IMR-90 (cell line): ENCODE data around the gene PDE4B.

Experiments used
- BHLHE40 ChIP-seq: fragments of 150-350 bp; IDR thresholded peaks from 2 replicates; pipeline ENCODE4 v1.6.1; 2016; ENCODE audit warnings: mild to moderate bottlenecking, low read depth, low read length
- CTCF ChIP-seq: conservative IDR thresholded peaks from 2 replicates; pipeline ENCODE4 v1.5.1; 2012; ENCODE audit warnings: mild to moderate bottlenecking, low read depth, low read length, improper control_type of control experiment
- MAZ ChIP-seq: IDR thresholded peaks from 2 replicates; pipeline ENCODE4 v1.6.1; 2012; ENCODE audit warnings: low read depth, mild to moderate bottlenecking, low read length, improper control_type of control experiment, moderate library complexity, borderline replicate concordance
- MXI1 ChIP-seq: IDR thresholded peaks from 2 replicates; pipeline ENCODE4 v1.6.1; 2012; ENCODE audit warnings: low read depth, mild to moderate bottlenecking, low read length, moderate library complexity, borderline replicate concordance
- POLR2A ChIP-seq: IDR thresholded peaks from 2 replicates; pipeline ENCODE4 v1.6.1; 2012; ENCODE audit warnings: mild to moderate bottlenecking, low read depth, low read length
- RAD21 ChIP-seq: IDR thresholded peaks from 2 replicates; pipeline ENCODE4 v1.6.1; 2012; ENCODE audit warnings: low read length, improper control_type of control experiment
- RCOR1 ChIP-seq: IDR thresholded peaks from 2 replicates; pipeline ENCODE4 v1.6.1; 2012; ENCODE audit warnings: mild to moderate bottlenecking, low read length, improper control_type of control experiment; ENCODE audit not compliant: insufficient replicate concordance
- RFX5 ChIP-seq: IDR thresholded peaks from 2 replicates; pipeline ENCODE4 v1.8.0; 2012; ENCODE audit warnings: low read depth, mild to moderate bottlenecking, low read length, moderate library complexity
- SMC3 ChIP-seq: fragments of 150-350 bp; IDR thresholded peaks from 2 replicates; pipeline ENCODE4 v1.6.1; 2016; ENCODE audit warnings: low read depth, mild to moderate bottlenecking, antibody characterized with exemption, low read length, moderate library complexity
- USF2 ChIP-seq: fragments of 150-350 bp; IDR thresholded peaks from 2 replicates; pipeline ENCODE4 v1.6.1; 2017; ENCODE audit warnings: mild to moderate bottlenecking, antibody characterized with exemption, low read length, low read depth

- TF ChIP-seq CTCF: no peak
- TF ChIP-seq MAZ: no peak
- TF ChIP-seq RAD21: no peak
- no peak for TF ChIP-seq MXI1
- TF ChIP-seq RCOR1: no peak
- no peak for TF ChIP-seq SMC3
- no peak for TF ChIP-seq BHLHE40
- TF ChIP-seq POLR2A: no peak
- no peak for TF ChIP-seq USF2
- TF ChIP-seq RFX5: no peak
Observed at GRCh38 chr1:66335125-66335524, 542.4 kb downstream of the PDE4B start.
